Measurements from ENCODE around the gene SSC5D. TPM values are rescaled to one million over a fixed set of nuclear protein-coding genes. Genes with fewer than 3 reads are reported as not detected.

Gene SSC5D
- total and polyA plus RNA-seq, 2 experiments from 2014 or later, result 0.23 to 0.69 TPM

DNA sequence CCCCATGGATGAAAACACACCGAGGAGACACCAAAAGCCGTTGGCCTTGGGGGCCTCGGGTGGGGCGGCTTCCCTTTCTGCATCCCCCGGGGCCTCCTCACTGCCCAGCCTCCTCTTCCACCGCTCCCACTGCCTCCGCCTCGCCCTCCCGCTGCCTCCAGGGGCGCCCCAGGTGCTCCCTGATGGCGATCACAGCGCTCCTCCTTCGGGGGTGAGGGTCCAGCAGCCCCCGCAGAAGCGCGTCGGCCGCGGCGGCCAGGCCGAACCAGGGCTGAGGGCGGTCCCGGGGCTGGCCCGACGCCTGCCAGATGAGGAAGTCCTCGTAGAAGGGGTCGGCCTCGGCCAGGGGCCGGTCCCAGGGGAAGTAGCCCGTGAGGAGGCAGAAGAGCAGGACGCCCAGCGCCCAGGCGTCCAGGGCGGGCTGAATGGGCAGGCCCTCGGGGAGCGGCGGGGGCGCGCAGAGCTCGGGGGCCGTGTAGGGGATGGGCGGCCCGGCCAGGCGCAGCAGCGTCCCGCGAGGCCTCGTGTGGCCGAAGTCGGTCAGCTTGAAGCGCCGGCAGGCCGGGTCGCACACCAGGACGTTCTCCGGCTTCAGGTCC lies 41.5 kb downstream of the SSC5D start:
- no peaks in the 10 kb centered on the region for H3K9me2 ChIP-seq (ENCODE audit: insufficient read depth)
- H3K36me3 ChIP-seq (ENCODE audit: insufficient read depth), result no peaks in the 10 kb centered on the region
- H3F3A ChIP-seq (replicated peaks; ENCODE audit: low read depth), result peaks cover 16% of the 10 kb centered on the region
- H3K27ac ChIP-seq (ENCODE audit: low read depth), result no peak overlapping the region
- H3K4me3 ChIP-seq, result no peak overlapping the region
- H3K27me3 ChIP-seq (ENCODE audit: insufficient read depth), result no peaks in the 10 kb centered on the region
- Mint-ChIP-seq H3K36me3 (ENCODE audit: low read depth) (no peaks in the 10 kb centered on the region), H3K4me1 (peaks cover 3% of the 10 kb centered on the region), H3K4me3 (no peak overlapping the region), H3K9me3 (no peaks in the 10 kb centered on the region), H3K27ac (no peak overlapping the region), H3K27me3 (ENCODE audit: insufficient read depth, low read depth, poor library complexity) (peaks cover 3% of the 10 kb centered on the region)
- H3K4me1 ChIP-seq (ENCODE audit: insufficient read depth), result no peaks in the 10 kb centered on the region
- no peak overlapping the region for H2AFZ ChIP-seq
- DNase-seq (ENCODE audit: low spot score), result no peak
- H3K79me2 ChIP-seq (replicated peaks; ENCODE audit: insufficient read depth), result no peaks in the 10 kb centered on the region
- no peak overlapping the region for H3K4me2 ChIP-seq
- no peak for TF ChIP-seq EZH2 (IDR thresholded peaks at IDR 0.05; ENCODE audit: low read depth, unreplicated experiment)
- TF ChIP-seq, protein P1, sequence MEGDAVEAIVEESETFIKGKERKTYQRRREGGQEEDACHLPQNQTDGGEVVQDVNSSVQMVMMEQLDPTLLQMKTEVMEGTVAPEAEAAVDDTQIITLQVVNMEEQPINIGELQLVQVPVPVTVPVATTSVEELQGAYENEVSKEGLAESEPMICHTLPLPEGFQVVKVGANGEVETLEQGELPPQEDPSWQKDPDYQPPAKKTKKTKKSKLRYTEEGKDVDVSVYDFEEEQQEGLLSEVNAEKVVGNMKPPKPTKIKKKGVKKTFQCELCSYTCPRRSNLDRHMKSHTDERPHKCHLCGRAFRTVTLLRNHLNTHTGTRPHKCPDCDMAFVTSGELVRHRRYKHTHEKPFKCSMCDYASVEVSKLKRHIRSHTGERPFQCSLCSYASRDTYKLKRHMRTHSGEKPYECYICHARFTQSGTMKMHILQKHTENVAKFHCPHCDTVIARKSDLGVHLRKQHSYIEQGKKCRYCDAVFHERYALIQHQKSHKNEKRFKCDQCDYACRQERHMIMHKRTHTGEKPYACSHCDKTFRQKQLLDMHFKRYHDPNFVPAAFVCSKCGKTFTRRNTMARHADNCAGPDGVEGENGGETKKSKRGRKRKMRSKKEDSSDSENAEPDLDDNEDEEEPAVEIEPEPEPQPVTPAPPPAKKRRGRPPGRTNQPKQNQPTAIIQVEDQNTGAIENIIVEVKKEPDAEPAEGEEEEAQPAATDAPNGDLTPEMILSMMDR (conservative IDR thresholded peaks at IDR 0.05; ENCODE audit: low read depth in 2 of 2), result no peak; a peak in 1 of 4 replicates
- no peak for TF ChIP-seq JUNB (IDR thresholded peaks at IDR 0.05; ENCODE audit: unreplicated experiment)
- TF ChIP-seq, protein P2, sequence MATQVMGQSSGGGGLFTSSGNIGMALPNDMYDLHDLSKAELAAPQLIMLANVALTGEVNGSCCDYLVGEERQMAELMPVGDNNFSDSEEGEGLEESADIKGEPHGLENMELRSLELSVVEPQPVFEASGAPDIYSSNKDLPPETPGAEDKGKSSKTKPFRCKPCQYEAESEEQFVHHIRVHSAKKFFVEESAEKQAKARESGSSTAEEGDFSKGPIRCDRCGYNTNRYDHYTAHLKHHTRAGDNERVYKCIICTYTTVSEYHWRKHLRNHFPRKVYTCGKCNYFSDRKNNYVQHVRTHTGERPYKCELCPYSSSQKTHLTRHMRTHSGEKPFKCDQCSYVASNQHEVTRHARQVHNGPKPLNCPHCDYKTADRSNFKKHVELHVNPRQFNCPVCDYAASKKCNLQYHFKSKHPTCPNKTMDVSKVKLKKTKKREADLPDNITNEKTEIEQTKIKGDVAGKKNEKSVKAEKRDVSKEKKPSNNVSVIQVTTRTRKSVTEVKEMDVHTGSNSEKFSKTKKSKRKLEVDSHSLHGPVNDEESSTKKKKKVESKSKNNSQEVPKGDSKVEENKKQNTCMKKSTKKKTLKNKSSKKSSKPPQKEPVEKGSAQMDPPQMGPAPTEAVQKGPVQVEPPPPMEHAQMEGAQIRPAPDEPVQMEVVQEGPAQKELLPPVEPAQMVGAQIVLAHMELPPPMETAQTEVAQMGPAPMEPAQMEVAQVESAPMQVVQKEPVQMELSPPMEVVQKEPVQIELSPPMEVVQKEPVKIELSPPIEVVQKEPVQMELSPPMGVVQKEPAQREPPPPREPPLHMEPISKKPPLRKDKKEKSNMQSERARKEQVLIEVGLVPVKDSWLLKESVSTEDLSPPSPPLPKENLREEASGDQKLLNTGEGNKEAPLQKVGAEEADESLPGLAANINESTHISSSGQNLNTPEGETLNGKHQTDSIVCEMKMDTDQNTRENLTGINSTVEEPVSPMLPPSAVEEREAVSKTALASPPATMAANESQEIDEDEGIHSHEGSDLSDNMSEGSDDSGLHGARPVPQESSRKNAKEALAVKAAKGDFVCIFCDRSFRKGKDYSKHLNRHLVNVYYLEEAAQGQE (IDR thresholded peaks at IDR 0.05; ENCODE audit: unreplicated experiment), result no peak
- TF ChIP-seq, protein P3, sequence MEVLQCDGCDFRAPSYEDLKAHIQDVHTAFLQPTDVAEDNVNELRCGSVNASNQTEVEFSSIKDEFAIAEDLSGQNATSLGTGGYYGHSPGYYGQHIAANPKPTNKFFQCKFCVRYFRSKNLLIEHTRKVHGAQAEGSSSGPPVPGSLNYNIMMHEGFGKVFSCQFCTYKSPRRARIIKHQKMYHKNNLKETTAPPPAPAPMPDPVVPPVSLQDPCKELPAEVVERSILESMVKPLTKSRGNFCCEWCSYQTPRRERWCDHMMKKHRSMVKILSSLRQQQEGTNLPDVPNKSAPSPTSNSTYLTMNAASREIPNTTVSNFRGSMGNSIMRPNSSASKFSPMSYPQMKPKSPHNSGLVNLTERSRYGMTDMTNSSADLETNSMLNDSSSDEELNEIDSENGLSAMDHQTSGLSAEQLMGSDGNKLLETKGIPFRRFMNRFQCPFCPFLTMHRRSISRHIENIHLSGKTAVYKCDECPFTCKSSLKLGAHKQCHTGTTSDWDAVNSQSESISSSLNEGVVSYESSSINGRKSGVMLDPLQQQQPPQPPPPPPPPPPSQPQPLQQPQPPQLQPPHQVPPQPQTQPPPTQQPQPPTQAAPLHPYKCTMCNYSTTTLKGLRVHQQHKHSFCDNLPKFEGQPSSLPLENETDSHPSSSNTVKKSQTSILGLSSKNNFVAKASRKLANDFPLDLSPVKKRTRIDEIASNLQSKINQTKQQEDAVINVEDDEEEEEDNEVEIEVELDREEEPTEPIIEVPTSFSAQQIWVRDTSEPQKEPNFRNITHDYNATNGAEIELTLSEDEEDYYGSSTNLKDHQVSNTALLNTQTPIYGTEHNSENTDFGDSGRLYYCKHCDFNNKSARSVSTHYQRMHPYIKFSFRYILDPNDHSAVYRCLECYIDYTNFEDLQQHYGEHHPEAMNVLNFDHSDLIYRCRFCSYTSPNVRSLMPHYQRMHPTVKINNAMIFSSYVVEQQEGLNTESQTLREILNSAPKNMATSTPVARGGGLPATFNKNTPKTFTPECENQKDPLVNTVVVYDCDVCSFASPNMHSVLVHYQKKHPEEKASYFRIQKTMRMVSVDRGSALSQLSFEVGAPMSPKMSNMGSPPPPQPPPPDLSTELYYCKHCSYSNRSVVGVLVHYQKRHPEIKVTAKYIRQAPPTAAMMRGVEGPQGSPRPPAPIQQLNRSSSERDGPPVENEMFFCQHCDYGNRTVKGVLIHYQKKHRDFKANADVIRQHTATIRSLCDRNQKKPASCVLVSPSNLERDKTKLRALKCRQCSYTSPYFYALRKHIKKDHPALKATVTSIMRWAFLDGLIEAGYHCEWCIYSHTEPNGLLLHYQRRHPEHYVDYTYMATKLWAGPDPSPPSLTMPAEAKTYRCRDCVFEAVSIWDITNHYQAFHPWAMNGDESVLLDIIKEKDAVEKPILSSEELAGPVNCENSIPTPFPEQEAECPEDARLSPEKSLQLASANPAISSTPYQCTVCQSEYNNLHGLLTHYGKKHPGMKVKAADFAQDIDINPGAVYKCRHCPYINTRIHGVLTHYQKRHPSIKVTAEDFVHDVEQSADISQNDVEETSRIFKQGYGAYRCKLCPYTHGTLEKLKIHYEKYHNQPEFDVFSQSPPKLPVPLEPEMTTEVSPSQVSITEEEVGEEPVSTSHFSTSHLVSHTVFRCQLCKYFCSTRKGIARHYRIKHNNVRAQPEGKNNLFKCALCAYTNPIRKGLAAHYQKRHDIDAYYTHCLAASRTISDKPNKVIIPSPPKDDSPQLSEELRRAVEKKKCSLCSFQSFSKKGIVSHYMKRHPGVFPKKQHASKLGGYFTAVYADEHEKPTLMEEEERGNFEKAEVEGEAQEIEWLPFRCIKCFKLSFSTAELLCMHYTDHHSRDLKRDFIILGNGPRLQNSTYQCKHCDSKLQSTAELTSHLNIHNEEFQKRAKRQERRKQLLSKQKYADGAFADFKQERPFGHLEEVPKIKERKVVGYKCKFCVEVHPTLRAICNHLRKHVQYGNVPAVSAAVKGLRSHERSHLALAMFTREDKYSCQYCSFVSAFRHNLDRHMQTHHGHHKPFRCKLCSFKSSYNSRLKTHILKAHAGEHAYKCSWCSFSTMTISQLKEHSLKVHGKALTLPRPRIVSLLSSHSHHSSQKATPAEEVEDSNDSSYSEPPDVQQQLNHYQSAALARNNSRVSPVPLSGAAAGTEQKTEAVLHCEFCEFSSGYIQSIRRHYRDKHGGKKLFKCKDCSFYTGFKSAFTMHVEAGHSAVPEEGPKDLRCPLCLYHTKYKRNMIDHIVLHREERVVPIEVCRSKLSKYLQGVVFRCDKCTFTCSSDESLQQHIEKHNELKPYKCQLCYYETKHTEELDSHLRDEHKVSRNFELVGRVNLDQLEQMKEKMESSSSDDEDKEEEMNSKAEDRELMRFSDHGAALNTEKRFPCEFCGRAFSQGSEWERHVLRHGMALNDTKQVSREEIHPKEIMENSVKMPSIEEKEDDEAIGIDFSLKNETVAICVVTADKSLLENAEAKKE (CRISPR knock-in tag; IDR thresholded peaks at IDR 0.05), result no peak
- no peak for TF ChIP-seq ZNF114 (CRISPR knock-in tag; IDR thresholded peaks at IDR 0.05)
- TF ChIP-seq STAT1 (IDR thresholded peaks at IDR 0.05; ENCODE audit: unreplicated experiment), result no peak
- no peak for TF ChIP-seq POLR2AphosphoS5 (IDR thresholded peaks at IDR 0.05; ENCODE audit: low read depth)
- no peak for TF ChIP-seq EZH2phosphoT487 (IDR thresholded peaks at IDR 0.05; ENCODE audit: unreplicated experiment)
- no peak for TF ChIP-seq CREB1 (CRISPR knock-in tag; IDR thresholded peaks at IDR 0.05; ENCODE audit: low read depth)
- no peak for TF ChIP-seq ZNF331 (CRISPR knock-in tag; IDR thresholded peaks at IDR 0.05; ENCODE audit: low read depth)
- TF ChIP-seq, protein P4, sequence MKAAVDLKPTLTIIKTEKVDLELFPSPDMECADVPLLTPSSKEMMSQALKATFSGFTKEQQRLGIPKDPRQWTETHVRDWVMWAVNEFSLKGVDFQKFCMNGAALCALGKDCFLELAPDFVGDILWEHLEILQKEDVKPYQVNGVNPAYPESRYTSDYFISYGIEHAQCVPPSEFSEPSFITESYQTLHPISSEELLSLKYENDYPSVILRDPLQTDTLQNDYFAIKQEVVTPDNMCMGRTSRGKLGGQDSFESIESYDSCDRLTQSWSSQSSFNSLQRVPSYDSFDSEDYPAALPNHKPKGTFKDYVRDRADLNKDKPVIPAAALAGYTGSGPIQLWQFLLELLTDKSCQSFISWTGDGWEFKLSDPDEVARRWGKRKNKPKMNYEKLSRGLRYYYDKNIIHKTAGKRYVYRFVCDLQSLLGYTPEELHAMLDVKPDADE (IDR thresholded peaks at IDR 0.05), result no peak
- no peak for TF ChIP-seq NANOG (IDR thresholded peaks at IDR 0.05; ENCODE audit: borderline replicate concordance)
- peak; percentile 42 for ATAC-seq
- no peaks in the 10 kb centered on the region for H4K20me1 ChIP-seq (replicated peaks; ENCODE audit: insufficient read depth)
